Fibroblast of pulmonary artery (primary cell): ENCODE data around the gene RPL26.

Experiments used
- DNase-seq: peaks from one replicate; pipeline ENCODE4 v3.0.0-alpha.2; 2010; ENCODE audit warnings: low read depth
- H3K4me3 ChIP-seq: replicated peaks from 2 replicates; pipeline ENCODE4 v1.5.1; 2011; ENCODE audit warnings: low read depth, mild to moderate bottlenecking, control low read depth, low read length, moderate library complexity
- TF ChIP-seq, protein P1 (sequence below): IDR thresholded peaks from 2 replicates; pipeline ENCODE4 v1.5.1; 2011; ENCODE audit warnings: mild to moderate bottlenecking, control low read depth, low read length, inconsistent platforms; ENCODE audit errors: missing control alignments

RPL26 gene

DNA sequence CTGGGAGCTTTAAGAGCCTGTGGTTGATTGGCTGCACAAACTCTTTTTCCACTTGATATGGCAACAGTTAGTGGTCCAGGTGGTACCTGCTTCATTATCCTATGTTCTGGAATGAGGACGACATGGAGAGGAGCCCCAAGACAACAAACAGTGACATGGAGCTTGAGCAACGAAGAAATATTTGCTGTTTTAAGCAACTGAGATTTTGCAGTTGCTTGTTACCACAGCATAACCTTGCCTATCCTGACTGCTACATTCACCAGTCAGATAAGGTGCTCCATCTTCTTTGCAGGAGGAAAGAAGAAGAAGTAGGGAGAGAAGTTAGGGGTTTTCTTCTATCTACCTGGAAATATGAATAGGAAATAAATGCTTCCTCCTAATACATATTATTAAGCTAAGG, 50.9 kb downstream of the RPL26 start:
- H3K4me3 ChIP-seq, result no peak overlapping the region
- DNase-seq, result no peak
- TF ChIP-seq, protein P1, sequence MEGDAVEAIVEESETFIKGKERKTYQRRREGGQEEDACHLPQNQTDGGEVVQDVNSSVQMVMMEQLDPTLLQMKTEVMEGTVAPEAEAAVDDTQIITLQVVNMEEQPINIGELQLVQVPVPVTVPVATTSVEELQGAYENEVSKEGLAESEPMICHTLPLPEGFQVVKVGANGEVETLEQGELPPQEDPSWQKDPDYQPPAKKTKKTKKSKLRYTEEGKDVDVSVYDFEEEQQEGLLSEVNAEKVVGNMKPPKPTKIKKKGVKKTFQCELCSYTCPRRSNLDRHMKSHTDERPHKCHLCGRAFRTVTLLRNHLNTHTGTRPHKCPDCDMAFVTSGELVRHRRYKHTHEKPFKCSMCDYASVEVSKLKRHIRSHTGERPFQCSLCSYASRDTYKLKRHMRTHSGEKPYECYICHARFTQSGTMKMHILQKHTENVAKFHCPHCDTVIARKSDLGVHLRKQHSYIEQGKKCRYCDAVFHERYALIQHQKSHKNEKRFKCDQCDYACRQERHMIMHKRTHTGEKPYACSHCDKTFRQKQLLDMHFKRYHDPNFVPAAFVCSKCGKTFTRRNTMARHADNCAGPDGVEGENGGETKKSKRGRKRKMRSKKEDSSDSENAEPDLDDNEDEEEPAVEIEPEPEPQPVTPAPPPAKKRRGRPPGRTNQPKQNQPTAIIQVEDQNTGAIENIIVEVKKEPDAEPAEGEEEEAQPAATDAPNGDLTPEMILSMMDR, result no peak
